Panc1 (cell line): ENCODE data around the gene VPS13A.

Source experiments
- POLR2AphosphoS5 ChIP-seq: IDR thresholded peaks from 2 replicates; pipeline ENCODE4 v1.6.1; 2012; ENCODE audit warnings: mild to moderate bottlenecking, low read depth, low read length, moderate library complexity
- TCF7L2 ChIP-seq: IDR thresholded peaks from 2 replicates; pipeline ENCODE4 v1.6.1; 2011; ENCODE audit warnings: mild to moderate bottlenecking, low read depth, low read length, inconsistent platforms
- TF ChIP-seq, protein P1 (sequence below): fragments of 450-650 bp; IDR thresholded peaks from 2 replicates; pipeline ENCODE4 v1.5.1; 2017; ENCODE audit warnings: mild to moderate bottlenecking
- TF ChIP-seq, protein P2 (sequence below), 2 experiments: IDR thresholded peaks; 2 replicates each; pipeline ENCODE4 v1.6.1; 2011 to 2012; ENCODE audit warnings: low read depth in 2 of 2, control low read depth in 1 of 2, low read length in 1 of 2, mild to moderate bottlenecking in 1 of 2, moderate library complexity in 1 of 2; ENCODE audit not compliant: insufficient read depth in 1 of 2

DNA sequence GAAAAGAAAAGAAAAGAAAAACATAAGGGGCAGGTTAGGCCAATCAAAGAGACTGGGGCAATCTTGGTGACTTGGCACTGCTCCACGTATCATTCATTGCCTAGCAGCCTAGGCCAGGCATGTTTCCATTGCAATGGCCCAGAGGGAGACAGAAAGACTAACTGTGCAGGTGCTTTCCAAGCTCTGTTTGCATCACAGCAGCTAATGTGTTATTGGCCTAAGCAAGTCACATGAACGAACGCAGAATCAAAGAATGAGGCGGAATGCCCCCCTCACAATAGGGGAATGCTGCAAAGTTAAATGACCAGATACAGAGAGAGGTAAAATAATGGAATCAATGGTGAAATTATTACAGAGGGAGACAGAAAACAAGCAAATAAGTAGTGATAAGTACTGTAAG, 11.1 kb upstream of the VPS13A start:
- TF ChIP-seq, protein P1, sequence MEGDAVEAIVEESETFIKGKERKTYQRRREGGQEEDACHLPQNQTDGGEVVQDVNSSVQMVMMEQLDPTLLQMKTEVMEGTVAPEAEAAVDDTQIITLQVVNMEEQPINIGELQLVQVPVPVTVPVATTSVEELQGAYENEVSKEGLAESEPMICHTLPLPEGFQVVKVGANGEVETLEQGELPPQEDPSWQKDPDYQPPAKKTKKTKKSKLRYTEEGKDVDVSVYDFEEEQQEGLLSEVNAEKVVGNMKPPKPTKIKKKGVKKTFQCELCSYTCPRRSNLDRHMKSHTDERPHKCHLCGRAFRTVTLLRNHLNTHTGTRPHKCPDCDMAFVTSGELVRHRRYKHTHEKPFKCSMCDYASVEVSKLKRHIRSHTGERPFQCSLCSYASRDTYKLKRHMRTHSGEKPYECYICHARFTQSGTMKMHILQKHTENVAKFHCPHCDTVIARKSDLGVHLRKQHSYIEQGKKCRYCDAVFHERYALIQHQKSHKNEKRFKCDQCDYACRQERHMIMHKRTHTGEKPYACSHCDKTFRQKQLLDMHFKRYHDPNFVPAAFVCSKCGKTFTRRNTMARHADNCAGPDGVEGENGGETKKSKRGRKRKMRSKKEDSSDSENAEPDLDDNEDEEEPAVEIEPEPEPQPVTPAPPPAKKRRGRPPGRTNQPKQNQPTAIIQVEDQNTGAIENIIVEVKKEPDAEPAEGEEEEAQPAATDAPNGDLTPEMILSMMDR, result no peak
- no peak for TF ChIP-seq POLR2AphosphoS5
- TF ChIP-seq, protein P2, sequence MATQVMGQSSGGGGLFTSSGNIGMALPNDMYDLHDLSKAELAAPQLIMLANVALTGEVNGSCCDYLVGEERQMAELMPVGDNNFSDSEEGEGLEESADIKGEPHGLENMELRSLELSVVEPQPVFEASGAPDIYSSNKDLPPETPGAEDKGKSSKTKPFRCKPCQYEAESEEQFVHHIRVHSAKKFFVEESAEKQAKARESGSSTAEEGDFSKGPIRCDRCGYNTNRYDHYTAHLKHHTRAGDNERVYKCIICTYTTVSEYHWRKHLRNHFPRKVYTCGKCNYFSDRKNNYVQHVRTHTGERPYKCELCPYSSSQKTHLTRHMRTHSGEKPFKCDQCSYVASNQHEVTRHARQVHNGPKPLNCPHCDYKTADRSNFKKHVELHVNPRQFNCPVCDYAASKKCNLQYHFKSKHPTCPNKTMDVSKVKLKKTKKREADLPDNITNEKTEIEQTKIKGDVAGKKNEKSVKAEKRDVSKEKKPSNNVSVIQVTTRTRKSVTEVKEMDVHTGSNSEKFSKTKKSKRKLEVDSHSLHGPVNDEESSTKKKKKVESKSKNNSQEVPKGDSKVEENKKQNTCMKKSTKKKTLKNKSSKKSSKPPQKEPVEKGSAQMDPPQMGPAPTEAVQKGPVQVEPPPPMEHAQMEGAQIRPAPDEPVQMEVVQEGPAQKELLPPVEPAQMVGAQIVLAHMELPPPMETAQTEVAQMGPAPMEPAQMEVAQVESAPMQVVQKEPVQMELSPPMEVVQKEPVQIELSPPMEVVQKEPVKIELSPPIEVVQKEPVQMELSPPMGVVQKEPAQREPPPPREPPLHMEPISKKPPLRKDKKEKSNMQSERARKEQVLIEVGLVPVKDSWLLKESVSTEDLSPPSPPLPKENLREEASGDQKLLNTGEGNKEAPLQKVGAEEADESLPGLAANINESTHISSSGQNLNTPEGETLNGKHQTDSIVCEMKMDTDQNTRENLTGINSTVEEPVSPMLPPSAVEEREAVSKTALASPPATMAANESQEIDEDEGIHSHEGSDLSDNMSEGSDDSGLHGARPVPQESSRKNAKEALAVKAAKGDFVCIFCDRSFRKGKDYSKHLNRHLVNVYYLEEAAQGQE (IDR thresholded peaks at IDR 0.05; ENCODE audit: insufficient read depth in 1 of 2, low read depth in 2 of 2, low read length in 1 of 2), result no peak
- no peak for TF ChIP-seq TCF7L2
